HepG2 (cell line): Measurements from ENCODE around the gene CLEC16A. TPM values are rescaled to one million over a fixed set of nuclear protein-coding genes. Genes with fewer than 3 reads are reported as not detected.
A peak's percentile ranks its signal among the peaks of the same experiment; 100 is the strongest.

ENCODE experiments used
- ATAC-seq: fragments of 200-7000 bp; cut with Tn5 transposase; 3 replicates; pipeline ENCODE4 v1.9.1; 2020; ENCODE audit warnings: mild to moderate bottlenecking, moderate library complexity
- BruUV-seq: library from RNA; stranded (reverse); fragments of 400-500 nt; replicated peaks from 2 replicates; lab custom pipeline; 2021; lab: Mats Ljungman, UMichigan
- CTCF ChIA-PET: fragments of 300-600 bp; formaldehyde crosslinking; extraction: SDS; loops from one replicate; lab custom pipeline; 2021; ENCODE audit warnings: low total read pairs, inconsistent platforms, low intra/inter-chr PET ratio; lab: Yijun Ruan, JAX
- POLR2A ChIA-PET: fragments of 350-600 bp; sonication (Branson Sonifier 250); formaldehyde crosslinking; loops from one replicate; lab custom pipeline; 2020; ENCODE audit warnings: antibody characterized with exemption, inconsistent platforms; lab: Yijun Ruan, JAX
- DNase-seq: peaks from one replicate; pipeline ENCODE4 v3.0.0-alpha.2; 2015; ENCODE audit warnings: low spot score
- FAIRE-seq: peaks from 3 replicates; lab custom pipeline; 2011; peaks lifted over from hg19 to GRCh38; lab: Jason Lieb, UNC
- H2AFZ ChIP-seq: one replicate; pipeline ENCODE4 v1.6.1; 2011; ENCODE audit warnings: low read length, inconsistent platforms
- H3K27ac ChIP-seq: fragments of 300-600 bp; 3 replicates; pipeline ENCODE4 v1.8.0; 2011; ENCODE audit warnings: mixed run types, mild to moderate bottlenecking, mixed read lengths, low read length, inconsistent platforms; ENCODE audit not compliant: insufficient read depth; ENCODE audit errors: extremely low read length
- H3K27me3 ChIP-seq, 2 experiments: fragments of 200-600 bp in 1 of 2; 2 replicates in 1 of 2; 3 replicates in 1 of 2; pipeline versions ENCODE4 v1.6.0 to v1.8.0; 2011; ENCODE audit warnings: low read length in 2 of 2, mild to moderate bottlenecking in 2 of 2, moderate library complexity in 2 of 2, inconsistent platforms in 1 of 2; ENCODE audit not compliant: insufficient read depth in 2 of 2, control insufficient read depth in 1 of 2
- H3K36me3 ChIP-seq, 2 experiments: fragments of 200-600 bp in 1 of 2; replicated peaks in 1 of 2; 2 replicates in 1 of 2; 3 replicates in 1 of 2; pipeline versions ENCODE4 v1.5.1 to v1.8.0; 2011; ENCODE audit warnings: low read length in 2 of 2, inconsistent platforms in 1 of 2; ENCODE audit not compliant: insufficient read depth in 2 of 2, control insufficient read depth in 1 of 2
- H3K4me1 ChIP-seq: 2 replicates; pipeline ENCODE4 v1.5.1; 2012; ENCODE audit warnings: low read length, inconsistent platforms; ENCODE audit not compliant: insufficient read depth
- H3K4me2 ChIP-seq: 2 replicates; pipeline ENCODE4 v1.6.0; 2011; ENCODE audit warnings: low read depth, low read length, inconsistent platforms
- H3K4me3 ChIP-seq, 3 experiments: fragments of 200-600 bp in 1 of 3; sonication (generic), shearing (Covaris generic) in 1 of 3; replicated peaks in 1 of 3; 2 replicates each; pipeline ENCODE4 v1.5.1; 2011 to 2016; ENCODE audit warnings: low read length in 3 of 3, inconsistent platforms in 2 of 3, low read depth in 2 of 3, mild to moderate bottlenecking in 2 of 3, control low read depth in 1 of 3, mixed read lengths in 1 of 3; ENCODE audit not compliant: insufficient read depth in 1 of 3
- H3K79me2 ChIP-seq: one replicate; pipeline ENCODE4 v1.6.1; 2011; ENCODE audit warnings: low read length, inconsistent platforms; ENCODE audit not compliant: insufficient read depth
- H3K9ac ChIP-seq: 2 replicates; pipeline ENCODE4 v1.6.0; 2011; ENCODE audit warnings: mild to moderate bottlenecking, low read depth, low read length, inconsistent platforms; ENCODE audit not compliant: insufficient read depth
- H3K9me3 ChIP-seq: 2 replicates; pipeline ENCODE4 v1.5.1; 2012; ENCODE audit warnings: mild to moderate bottlenecking, low read length
- H4K20me1 ChIP-seq: 2 replicates; pipeline ENCODE4 v1.6.0; 2011; ENCODE audit warnings: inconsistent platforms, mild to moderate bottlenecking, low read length, moderate library complexity; ENCODE audit not compliant: insufficient read depth
- GTF3A ChIP-seq: sonication (generic); formaldehyde crosslinking; conservative IDR thresholded peaks from 2 replicates; pipeline ENCODE4 v1.4.0; 2020; ENCODE audit warnings: mild to moderate bottlenecking, missing genetic modification reagents
- THYN1 ChIP-seq: sonication (generic); formaldehyde crosslinking; IDR thresholded peaks from 2 replicates; pipeline ENCODE4 v1.8.1; 2023; ENCODE audit warnings: low read depth, mild to moderate bottlenecking, moderate library complexity, missing genetic modification reagents, borderline replicate concordance
- ZFP90 ChIP-seq: sonication (generic); formaldehyde crosslinking; IDR thresholded peaks from 2 replicates; pipeline ENCODE4 v1.8.0; 2022; ENCODE audit warnings: missing genetic modification reagents, mild to moderate bottlenecking, inconsistent platforms, borderline replicate concordance
- WGBS: methylation state at CpG from one replicate; pipeline ENCODE4 v1.1.6; 2017; ENCODE audit warnings: low lambda C conversion rate; 5-methylcytosine and 5-hydroxymethylcytosine counted together
- in situ Hi-C: cut with HindIII; loops from 2 replicates; pipeline ENCODE4 v1.10.0; 2017; ENCODE audit warnings: low pct_unique_long_range_greater_than_20kb; ENCODE audit not compliant: extremely low pct_ligation_motif_present
- intact Hi-C: fragments of 100-400 bp; cut with micrococcal nuclease; formaldehyde crosslinking; loops from one replicate; pipeline ENCODE4 v1.10.0; 2022; ENCODE audit not compliant: unreplicated experiment
- polyA plus RNA-seq, 8 experiments: library from polyadenylated mRNA; depleted of rRNA in 3 of 8; stranded (reverse) in 7 of 8; unstranded in 1 of 8; fragments of >200 nt; fragmentation: Illumina TruSeq in 4 of 8; extraction: Trizol in 4 of 8; gene quantifications; 2 replicates each; pipeline versions ENCODE4 v1.2.1 to v1.2.3, GENCODE V29; 2011 to 2016; ENCODE audit warnings: low read depth in 4 of 8, missing spikeins in 1 of 8, mixed read lengths in 1 of 8; ENCODE audit not compliant: insufficient read depth in 1 of 8
- total RNA-seq, 5 experiments: library from RNA; depleted of rRNA; stranded (reverse); fragments of >200 nt; fragmentation: Illumina TruSeq; extraction: Trizol; gene quantifications; 2 replicates each; pipeline ENCODE4 v1.2.3, GENCODE V29; 2016; ENCODE audit warnings: low read depth in 1 of 5
- TF ChIP-seq, protein P1 (sequence below): sonication (generic); formaldehyde crosslinking; IDR thresholded peaks from 2 replicates; pipeline ENCODE4 v1.4.0; 2020; ENCODE audit warnings: missing genetic modification reagents

Gene CLEC16A
- total and polyA plus RNA-seq, 2 of the 13 experiments (the other 11 are each of a cell fraction or from before 2014, with no cell fraction given), result 8.5 to 10.3 TPM

DNA sequence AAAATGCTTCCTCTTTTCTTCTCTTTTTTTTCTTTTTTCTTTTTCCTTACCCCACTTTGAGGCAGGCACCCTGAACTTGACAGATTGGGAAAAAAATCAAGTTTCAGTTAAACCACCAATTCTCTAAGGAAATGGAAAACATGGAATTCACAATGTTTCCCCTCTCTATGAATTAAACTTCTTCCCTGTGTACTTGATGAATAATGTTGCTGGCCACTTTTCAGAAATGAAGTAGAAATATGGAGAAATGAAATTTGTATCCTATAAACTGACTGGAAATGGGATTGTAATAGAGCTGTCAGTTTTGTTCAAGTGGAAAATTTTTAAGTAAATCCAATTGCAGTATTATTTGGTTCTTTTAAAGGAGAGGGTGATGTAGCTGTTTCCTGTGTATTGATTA lies 129.8 kb downstream of the CLEC16A start (continued):
- TF ChIP-seq, protein P1, sequence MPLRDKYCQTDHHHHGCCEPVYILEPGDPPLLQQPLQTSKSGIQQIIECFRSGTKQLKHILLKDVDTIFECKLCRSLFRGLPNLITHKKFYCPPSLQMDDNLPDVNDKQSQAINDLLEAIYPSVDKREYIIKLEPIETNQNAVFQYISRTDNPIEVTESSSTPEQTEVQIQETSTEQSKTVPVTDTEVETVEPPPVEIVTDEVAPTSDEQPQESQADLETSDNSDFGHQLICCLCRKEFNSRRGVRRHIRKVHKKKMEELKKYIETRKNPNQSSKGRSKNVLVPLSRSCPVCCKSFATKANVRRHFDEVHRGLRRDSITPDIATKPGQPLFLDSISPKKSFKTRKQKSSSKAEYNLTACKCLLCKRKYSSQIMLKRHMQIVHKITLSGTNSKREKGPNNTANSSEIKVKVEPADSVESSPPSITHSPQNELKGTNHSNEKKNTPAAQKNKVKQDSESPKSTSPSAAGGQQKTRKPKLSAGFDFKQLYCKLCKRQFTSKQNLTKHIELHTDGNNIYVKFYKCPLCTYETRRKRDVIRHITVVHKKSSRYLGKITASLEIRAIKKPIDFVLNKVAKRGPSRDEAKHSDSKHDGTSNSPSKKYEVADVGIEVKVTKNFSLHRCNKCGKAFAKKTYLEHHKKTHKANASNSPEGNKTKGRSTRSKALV (CRISPR knock-in tag), result no peak
- TF ChIP-seq GTF3A (CRISPR knock-in tag), result no peak

DNA sequence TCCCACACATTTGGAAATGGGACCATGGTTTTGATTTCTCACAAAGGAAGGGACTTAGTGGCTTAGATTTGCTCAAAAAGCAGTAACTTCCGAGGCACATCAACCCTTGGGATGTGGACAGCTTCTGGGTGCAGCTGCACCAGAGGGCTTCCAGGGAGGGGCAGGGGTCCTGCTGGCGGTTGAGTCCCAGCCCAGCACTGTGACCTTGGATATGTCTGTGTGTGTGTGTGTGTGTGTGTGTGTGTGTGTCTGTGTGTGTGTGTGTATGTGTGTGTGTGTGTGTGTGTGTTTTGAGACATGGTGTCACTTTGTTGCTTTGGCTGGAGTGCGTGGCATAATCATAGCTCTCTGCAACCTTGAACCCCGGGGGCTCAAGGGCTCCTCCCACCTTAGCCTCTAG lies 130.8 kb downstream of the CLEC16A start:
- intact Hi-C loops, result no loop called here

More for the DNA sequence above, 130.8 kb downstream of the CLEC16A start:
- H3K27me3 ChIP-seq, result no peaks in the 10 kb centered on the region
- FAIRE-seq (no peak), DNase-seq (no peak), ATAC-seq (no peak)
- in situ Hi-C loops, result no loop called here
- H3K4me1 ChIP-seq, result peaks cover 8% of the 10 kb centered on the region; the same call in 1 of the 2 replicates
- no peak overlapping the region for H3K9ac ChIP-seq
- WGBS, result 80% methylated on average over 4 of the region's 4 CpGs
- H3K27ac ChIP-seq, result no peak overlapping the region
- H3K4me3 ChIP-seq, result no peak overlapping the region
- no peak for TF ChIP-seq THYN1 (CRISPR knock-in tag)
- TF ChIP-seq ZFP90 (CRISPR knock-in tag), result peak; percentile 86
- H3K36me3 ChIP-seq, result peaks cover 0 to 2% of the 10 kb centered on the region in 2 experiments; a peak in 1 of 5 replicates
- H3K79me2 ChIP-seq, result no peaks in the 10 kb centered on the region
- no peak overlapping the region for H3K4me2 ChIP-seq
- POLR2A ChIA-PET, result no interaction called here
- no peaks in the 10 kb centered on the region for H3K9me3 ChIP-seq
- CTCF ChIA-PET, result no interaction called here
- no peak overlapping the region for H2AFZ ChIP-seq
- BruUV-seq, result no TSS peak
- no peaks in the 10 kb centered on the region for H4K20me1 ChIP-seq
